GM18502 (cell line): ENCODE data around the gene ERICH6B.

Source experiments
- ATAC-seq: cut with Tn5 transposase; IDR thresholded peaks from one replicate; pipeline ENCODE4 v1.9.1; 2021; ENCODE audit warnings: mild to moderate bottlenecking; ENCODE audit not compliant: unreplicated experiment, poor library complexity

ERICH6B gene

GRCh38 chr13:45508776-45509175 lies 106.8 kb downstream of the ERICH6B start:
- ATAC-seq = no peak

- ATAC-seq = no peak
Observed at GRCh38 chr13:45506811-45507210, 108.7 kb downstream of the ERICH6B start.

- no peak for ATAC-seq
Observed at GRCh38 chr13:45503658-45504057, 111.9 kb downstream of the ERICH6B start.

- ATAC-seq = no peak
Observed at GRCh38 chr13:45501175-45501526, 114.4 kb downstream of the ERICH6B start.

- no peak for ATAC-seq
Observed at GRCh38 chr13:45500492-45501174, 114.9 kb downstream of the ERICH6B start.

- ATAC-seq = no peak
Observed at GRCh38 chr13:45496942-45497341, 118.6 kb downstream of the ERICH6B start.

GRCh38 chr13:45492538-45492937 lies 123.0 kb downstream of the ERICH6B start:
- ATAC-seq = no peak
